WTC11 (cell line): ENCODE measurements around the gene KIAA1210. TPM values are rescaled to one million over a fixed set of nuclear protein-coding genes. Genes with fewer than 3 reads are reported as not detected.

Experiments used
- ATAC-seq: fragments of 200-7000 bp; cut with Tn5 transposase; 2 replicates; pipeline ENCODE4 v1.10.0; 2021; ENCODE audit warnings: mild to moderate bottlenecking, moderate library complexity
- CTCF ChIA-PET: fragments of 300-600 bp; sonication (Branson Sonifier 250); formaldehyde crosslinking; loops from one replicate; lab custom pipeline; 2021; ENCODE audit warnings: antibody characterized with exemption; lab: Charles Lee
- POLR2A ChIA-PET: fragments of 350-600 bp; sonication (Branson Sonifier 250); formaldehyde crosslinking; loops from one replicate; lab custom pipeline; 2021; ENCODE audit warnings: antibody characterized with exemption; lab: Charles Lee
- DNase-seq: peaks from one replicate; pipeline ENCODE4 v3.0.0; 2021; ENCODE audit warnings: low spot score
- H3K27ac Mint-ChIP-seq: 2 replicates; pipeline ENCODE4 v1.8.0; 2021; ENCODE audit warnings: mixed read lengths
- H3K27me3 Mint-ChIP-seq: 2 replicates; pipeline ENCODE4 v1.8.0; 2021; ENCODE audit warnings: low read depth, mild to moderate bottlenecking, moderate library complexity, mixed read lengths
- H3K36me3 Mint-ChIP-seq: 2 replicates; pipeline ENCODE4 v1.8.0; 2021; ENCODE audit warnings: mixed read lengths
- H3K4me1 Mint-ChIP-seq: 2 replicates; pipeline ENCODE4 v1.8.0; 2022; ENCODE audit warnings: mixed read lengths
- H3K4me3 Mint-ChIP-seq: 2 replicates; pipeline ENCODE4 v1.8.0; 2021; ENCODE audit warnings: mild to moderate bottlenecking, moderate library complexity, mixed read lengths
- H3K9me3 Mint-ChIP-seq: 2 replicates; pipeline ENCODE4 v1.8.0; 2021; ENCODE audit warnings: mixed read lengths
- ATF6 ChIP-seq: sonication (generic); formaldehyde crosslinking; IDR thresholded peaks from 2 replicates; pipeline ENCODE4 v1.8.1; 2023; ENCODE audit warnings: mild to moderate bottlenecking, missing genetic modification reagents
- ETV6 ChIP-seq: sonication (generic); formaldehyde crosslinking; IDR thresholded peaks from 2 replicates; pipeline ENCODE4 v1.8.1; 2022; ENCODE audit warnings: mild to moderate bottlenecking, missing genetic modification reagents
- GRHL2 ChIP-seq: fragments of 250-450 bp; sonication (Bioruptor Pico); IDR thresholded peaks from 2 replicates; pipeline ENCODE4 v1.8.0; 2022; ENCODE audit warnings: mild to moderate bottlenecking, moderate library complexity; ENCODE audit not compliant: insufficient replicate concordance, severe bottlenecking
- GTF2I ChIP-seq: fragments of 250-450 bp; sonication (Bioruptor Pico); conservative IDR thresholded peaks from 2 replicates; pipeline ENCODE4 v1.4.0; 2021; ENCODE audit warnings: mild to moderate bottlenecking
- HMGA2 ChIP-seq: fragments of 250-450 bp; sonication (Bioruptor Pico); IDR thresholded peaks from 2 replicates; pipeline ENCODE4 v1.4.0; 2021; ENCODE audit warnings: mild to moderate bottlenecking, moderate library complexity
- IRF1 ChIP-seq: sonication (generic); formaldehyde crosslinking; IDR thresholded peaks from 2 replicates; pipeline ENCODE4 v1.8.0; 2023; ENCODE audit warnings: missing genetic modification reagents
- IRF2 ChIP-seq: sonication (generic); formaldehyde crosslinking; IDR thresholded peaks from 2 replicates; pipeline ENCODE4 v1.8.0; 2022; ENCODE audit warnings: low read depth, missing genetic modification reagents, borderline replicate concordance
- JUN ChIP-seq: sonication (generic); formaldehyde crosslinking; IDR thresholded peaks from 2 replicates; pipeline ENCODE4 v1.8.0; 2023; ENCODE audit warnings: mild to moderate bottlenecking, missing genetic modification reagents
- NFE2L1 ChIP-seq: sonication (generic); formaldehyde crosslinking; IDR thresholded peaks from 2 replicates; pipeline ENCODE4 v1.8.1; 2023; ENCODE audit warnings: missing genetic modification reagents
- NFYB ChIP-seq: sonication (generic); formaldehyde crosslinking; conservative IDR thresholded peaks from 2 replicates; pipeline ENCODE4 v1.8.0; 2022; ENCODE audit warnings: low read depth, missing genetic modification reagents
- PRRX2 ChIP-seq: fragments of 250-450 bp; sonication (Bioruptor Pico); IDR thresholded peaks from 2 replicates; pipeline ENCODE4 v1.8.0; 2021; ENCODE audit warnings: mild to moderate bottlenecking
- ZBTB43 ChIP-seq: sonication (generic); formaldehyde crosslinking; IDR thresholded peaks from 2 replicates; pipeline ENCODE4 v1.8.1; 2023; ENCODE audit warnings: mild to moderate bottlenecking, missing genetic modification reagents
- ZNF138 ChIP-seq: sonication (generic); formaldehyde crosslinking; conservative IDR thresholded peaks from 2 replicates; pipeline ENCODE4 v1.8.1; 2022; ENCODE audit warnings: mild to moderate bottlenecking, moderate library complexity, missing genetic modification reagents
- ZNF219 ChIP-seq: sonication (generic); formaldehyde crosslinking; IDR thresholded peaks from 2 replicates; pipeline ENCODE4 v1.8.0; 2023; ENCODE audit warnings: missing genetic modification reagents, mild to moderate bottlenecking, borderline replicate concordance
- ZNF423 ChIP-seq: fragments of 250-450 bp; sonication (Bioruptor Pico); IDR thresholded peaks from 2 replicates; pipeline ENCODE4 v2.1.2; 2022; ENCODE audit warnings: mild to moderate bottlenecking, moderate library complexity
- ZNF512 ChIP-seq: sonication (generic); formaldehyde crosslinking; IDR thresholded peaks from 2 replicates; pipeline ENCODE4 v1.8.1; 2022; ENCODE audit warnings: missing genetic modification reagents, borderline replicate concordance
- ZNF532 ChIP-seq: fragments of 250-450 bp; sonication (Bioruptor Pico); IDR thresholded peaks from 2 replicates; pipeline ENCODE4 v1.9.0; 2021; ENCODE audit warnings: mild to moderate bottlenecking, borderline replicate concordance
- ZNF671 ChIP-seq: fragments of 250-450 bp; sonication (Bioruptor Pico); IDR thresholded peaks from 2 replicates; pipeline ENCODE4 v1.8.0; 2021; ENCODE audit warnings: mild to moderate bottlenecking
- total RNA-seq: library from RNA; stranded (reverse); gene quantifications from 3 replicates; pipeline ENCODE4 v1.2.3, GENCODE V29; 2021

KIAA1210 gene
- total RNA-seq, 1 experiment from 2014 or later, result not detected

- TF ChIP-seq IRF2 (no peak), GRHL2 (CRISPR knock-in tag) (no peak), NFE2L1 (CRISPR knock-in tag) (no peak), ATF6 (CRISPR knock-in tag) (no peak), ZNF423 (no peak), HMGA2 (CRISPR knock-in tag) (no peak)
These were observed 20.4 kb downstream of the KIAA1210 start (continued) for GRCh38 chrX:119107206-119107605.

- no peak overlapping the region for H3K27ac Mint-ChIP-seq
- DNase-seq (no peak), ATAC-seq (no peak)
- peaks cover 5% of the 10 kb centered on the region; the same call in 1 of the 2 replicates for H3K27me3 Mint-ChIP-seq
- no peaks in the 10 kb centered on the region for H3K36me3 Mint-ChIP-seq
- ChIA-PET CTCF (interaction anchor here (0.6 to 0.9 kb wide), 2 partner anchors 10 to 14 kb away, joined by 3 read pairs; no protein-coding TSS in a partner anchor), POLR2A (no interaction called here)
- H3K4me1 Mint-ChIP-seq, result peaks cover 7% of the 10 kb centered on the region
- no peaks in the 10 kb centered on the region for H3K9me3 Mint-ChIP-seq
- H3K4me3 Mint-ChIP-seq, result no peak overlapping the region
- TF ChIP-seq ETV6 (CRISPR knock-in tag), result no peak
- no peak for TF ChIP-seq ZNF532 (CRISPR knock-in tag)
- TF ChIP-seq IRF1 (CRISPR knock-in tag), result no peak
- TF ChIP-seq NFYB (CRISPR knock-in tag), result no peak
- no peak for TF ChIP-seq ZNF219 (CRISPR knock-in tag)
- no peak for TF ChIP-seq ZNF671 (CRISPR knock-in tag)
- no peak for TF ChIP-seq JUN (CRISPR knock-in tag)
- TF ChIP-seq GTF2I (CRISPR knock-in tag), result no peak
- TF ChIP-seq ZBTB43, result no peak
- TF ChIP-seq PRRX2, result no peak
- TF ChIP-seq ZNF512 (CRISPR knock-in tag), result no peak
- no peak for TF ChIP-seq ZNF138 (CRISPR knock-in tag)
These were observed 21.8 kb downstream of the KIAA1210 start for GRCh38 chrX:119105826-119106225.
